HG02571 (cell line): Measurements from ENCODE around the gene SLC27A4.
A peak's percentile ranks its signal among the peaks of the same experiment; 100 is the strongest.
"Not testable (repeated sequence)": the region's sequence is repeated elsewhere in the genome, so short reads cannot be mapped to it uniquely, and the experiment has no call there.

Experiments
- ATAC-seq: cut with Tn5 transposase; IDR thresholded peaks from one replicate; pipeline ENCODE4 v1.9.1; 2021; ENCODE audit warnings: mild to moderate bottlenecking, moderate library complexity; ENCODE audit not compliant: unreplicated experiment

The SLC27A4 gene

GRCh38 chr9:128323791-128324190, 16.5 kb upstream of the SLC27A4 start:
- no peak for ATAC-seq

DNA sequence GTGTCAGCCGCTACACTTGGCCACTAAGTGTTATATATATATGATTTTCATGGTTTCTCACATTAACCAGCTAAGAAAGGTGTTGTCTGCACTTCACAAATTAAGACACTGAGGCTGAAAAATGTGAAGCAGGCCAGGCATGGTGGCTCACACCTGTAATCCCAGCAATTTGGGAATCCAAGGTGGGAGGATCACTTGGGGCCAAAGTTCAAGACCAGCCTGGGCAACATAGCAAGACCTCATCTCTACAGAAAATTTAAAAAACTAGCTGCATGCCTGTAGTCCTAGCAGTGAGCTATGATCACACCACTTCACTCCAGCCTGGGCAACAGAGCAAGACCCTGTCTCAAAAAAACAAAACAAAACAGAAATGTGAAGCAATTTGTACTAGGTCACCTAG, 15.9 kb upstream of the SLC27A4 start:
- ATAC-seq, result no peak

DNA sequence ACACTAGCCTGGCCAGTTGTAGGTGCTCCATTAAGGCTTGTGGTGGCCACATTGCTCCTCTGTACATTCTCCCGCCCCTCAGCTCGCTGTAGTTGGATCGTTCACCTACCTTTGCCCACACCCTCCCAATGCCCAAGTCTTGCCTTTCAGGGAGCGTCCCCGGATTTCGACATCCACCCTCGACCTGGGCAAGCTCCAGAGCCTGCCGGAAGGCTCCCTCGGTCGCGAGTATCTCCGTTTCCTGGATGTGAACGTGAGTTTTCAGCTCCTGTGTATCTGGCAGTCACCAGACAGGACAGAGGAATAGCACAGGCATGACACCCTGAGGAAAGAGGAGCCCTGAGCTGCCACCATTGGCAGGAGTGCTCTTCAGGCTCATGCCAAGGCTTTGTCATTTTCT, 14.7 kb upstream of the SLC27A4 start:
- no peak for ATAC-seq

DNA sequence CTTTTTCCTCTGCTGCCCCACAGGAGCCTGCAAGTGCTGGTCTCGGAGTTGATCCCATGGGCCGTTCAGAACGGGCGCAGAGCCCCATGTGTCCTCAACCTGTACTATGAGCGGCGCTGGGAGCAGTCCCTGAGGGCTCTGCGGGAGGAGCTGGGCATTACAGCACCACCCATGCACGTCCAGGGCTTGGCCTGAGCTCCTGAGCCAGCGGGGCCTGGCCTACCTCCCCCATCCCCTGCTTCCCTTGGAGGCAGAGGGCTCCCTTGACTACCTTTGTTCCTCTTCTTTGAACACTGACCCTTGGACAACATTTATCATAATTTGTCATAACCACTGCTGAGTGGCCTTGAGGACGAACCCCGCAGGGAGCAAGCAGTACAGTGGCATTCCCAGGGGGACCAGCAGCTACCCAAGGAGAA, 6.9 kb upstream of the SLC27A4 start:
- no peak for ATAC-seq

DNA sequence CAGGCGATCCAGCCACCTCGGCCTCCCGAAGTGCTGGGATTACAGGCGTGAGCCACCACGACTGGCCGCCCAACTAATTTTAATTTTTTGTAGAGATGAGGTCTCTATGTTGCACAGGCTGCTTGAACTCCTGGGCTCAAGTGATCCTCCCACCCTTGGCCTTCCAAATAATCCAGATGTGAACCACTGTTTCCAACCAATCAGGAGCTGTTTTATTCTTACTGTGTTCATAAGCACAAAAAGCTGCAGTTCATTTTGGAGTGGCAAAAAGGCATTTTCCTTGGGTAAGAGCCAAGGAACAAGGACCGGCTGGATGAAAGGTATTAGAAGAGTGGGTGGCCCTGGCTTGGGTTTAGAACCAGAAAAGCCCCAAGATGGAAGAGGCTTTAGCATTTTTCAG, 5.2 kb upstream of the SLC27A4 start:
- no peak for ATAC-seq

- no peak for ATAC-seq
Measured at GRCh38 chr9:128335914-128336313, 4.4 kb upstream of the SLC27A4 start.

DNA sequence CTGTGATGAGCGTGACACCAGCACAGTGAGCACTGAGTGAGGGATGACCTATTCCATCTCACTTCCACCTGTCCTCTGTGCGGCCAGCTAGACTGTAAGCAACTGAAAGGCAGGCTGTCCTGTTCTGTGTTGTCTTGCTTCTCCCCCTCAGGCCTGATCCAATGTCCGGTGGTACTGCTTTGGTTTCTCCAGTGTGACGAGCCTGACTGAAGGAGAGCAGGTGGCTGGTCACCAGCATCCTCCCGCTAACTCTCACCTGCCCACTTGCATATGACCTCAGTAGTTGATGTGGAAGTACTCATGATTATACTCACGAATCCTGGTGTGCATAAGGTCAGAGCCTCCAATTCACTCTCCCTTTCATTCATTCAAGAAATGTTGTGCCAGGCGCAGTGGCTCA, 2.4 kb upstream of the SLC27A4 start:
- ATAC-seq, result no peak

GRCh38 chr9:128338852-128339614, 1.3 kb upstream of the SLC27A4 start:
- not testable (repeated sequence) for ATAC-seq

DNA sequence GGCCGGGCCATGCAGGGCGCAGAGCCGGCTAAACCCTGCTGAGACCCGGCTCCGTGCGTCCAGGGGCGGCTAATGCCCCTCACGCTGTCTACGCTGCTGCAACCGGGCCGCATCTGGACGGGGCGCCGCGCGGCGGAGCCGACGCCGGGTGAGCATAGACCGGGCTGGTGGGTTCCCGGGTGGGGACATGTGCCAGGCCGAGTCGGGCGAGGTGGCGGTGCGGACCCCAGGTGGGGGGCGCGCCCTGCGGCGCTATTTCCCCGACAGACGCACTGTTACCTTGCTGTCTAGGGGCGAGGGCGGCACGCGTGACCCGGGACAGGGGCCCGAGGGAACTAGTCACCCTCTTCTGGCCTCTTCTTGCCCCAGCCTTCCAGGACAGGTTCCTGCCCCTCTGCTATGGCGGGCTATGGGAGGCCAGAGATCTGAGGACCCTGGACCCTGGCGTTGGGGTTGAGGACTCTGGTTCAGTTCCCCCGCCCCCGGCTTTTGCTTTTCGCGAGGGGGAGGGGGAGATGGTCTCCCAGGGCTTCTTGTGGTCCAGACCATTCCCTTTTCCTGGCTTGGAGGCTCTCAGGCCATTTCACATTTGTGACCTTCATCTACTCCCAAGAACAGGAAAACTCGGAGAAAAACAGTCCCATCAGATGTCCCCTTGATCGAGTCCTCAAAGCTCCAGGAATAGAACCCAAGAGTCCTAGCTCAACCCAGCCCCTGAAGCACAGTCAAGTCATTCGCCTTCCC, 536 bp downstream of the SLC27A4 start:
- peak; percentile 14 for ATAC-seq

DNA sequence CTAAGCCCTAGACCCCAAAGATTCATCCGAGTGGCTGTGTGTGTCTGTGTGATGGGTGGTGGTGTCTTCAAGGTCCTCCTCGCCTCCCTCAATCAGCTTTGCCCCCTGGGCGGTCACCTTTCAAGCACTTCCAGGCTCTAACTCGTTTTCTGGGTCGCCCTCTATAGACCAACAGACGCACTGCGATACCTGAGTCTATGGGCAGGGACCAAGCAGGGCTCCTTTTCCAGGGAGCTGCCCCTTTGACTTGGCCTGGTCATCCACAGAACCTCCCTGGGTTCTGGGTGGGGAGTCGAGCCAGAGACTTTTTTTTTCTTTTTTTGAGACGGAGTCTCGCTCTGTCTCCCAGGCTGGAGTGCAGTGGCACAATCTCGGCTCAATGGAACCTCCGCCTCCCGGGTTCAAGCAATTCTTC, 1.1 kb downstream of the SLC27A4 start:
- no peak for ATAC-seq

GRCh38 chr9:128342971-128343680, 2.8 kb downstream of the SLC27A4 start:
- ATAC-seq, result no peak

- ATAC-seq, result no peak
Measured at GRCh38 chr9:128343855-128344254, 3.5 kb downstream of the SLC27A4 start.

DNA sequence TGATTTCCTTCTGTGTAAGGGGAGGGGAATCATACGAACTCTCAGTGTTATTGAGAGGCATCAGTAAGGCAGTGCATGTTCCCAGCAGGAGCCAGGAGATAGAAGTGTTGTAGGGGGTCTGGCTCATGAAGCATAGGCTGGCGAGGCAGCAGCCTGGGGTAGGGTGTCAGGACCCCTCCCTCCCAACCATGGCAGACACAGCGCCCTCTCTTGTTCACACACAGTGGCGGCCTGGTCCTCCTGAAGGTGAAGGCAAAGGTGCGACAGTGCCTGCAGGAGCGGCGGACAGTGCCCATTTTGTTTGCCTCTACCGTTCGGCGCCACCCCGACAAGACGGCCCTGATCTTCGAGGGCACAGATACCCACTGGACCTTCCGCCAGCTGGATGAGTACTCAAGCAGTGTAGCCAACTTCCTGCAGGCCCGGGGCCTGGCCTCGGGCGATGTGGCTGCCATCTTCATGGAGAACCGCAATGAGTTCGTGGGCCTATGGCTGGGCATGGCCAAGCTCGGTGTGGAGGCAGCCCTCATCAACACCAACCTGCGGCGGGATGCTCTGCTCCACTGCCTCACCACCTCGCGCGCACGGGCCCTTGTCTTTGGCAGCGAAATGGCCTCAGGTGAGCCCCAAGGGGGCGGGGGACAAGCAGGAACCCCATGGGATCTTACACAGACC, 4.7 kb downstream of the SLC27A4 start:
- no peak for ATAC-seq

DNA sequence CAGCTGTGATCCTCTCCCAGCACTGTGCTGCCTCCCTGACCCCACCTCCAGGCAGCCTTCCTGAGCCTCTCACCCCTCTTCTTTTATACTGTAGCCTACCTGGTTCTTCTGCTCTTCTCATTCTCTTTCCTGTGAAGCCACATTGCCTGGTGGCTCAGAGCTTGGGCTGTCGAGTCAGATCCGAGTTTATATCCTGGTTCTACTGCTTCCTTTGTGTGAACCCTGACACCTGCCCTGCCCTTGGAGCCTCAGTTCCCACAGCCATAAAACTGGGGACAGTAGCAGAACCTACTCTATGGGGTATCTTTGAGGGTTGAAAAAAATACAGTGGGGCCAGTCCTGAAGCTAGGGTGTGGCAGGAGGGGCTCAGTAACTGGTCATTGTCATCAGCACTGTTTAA, 8.8 kb downstream of the SLC27A4 start:
- no peak for ATAC-seq

DNA sequence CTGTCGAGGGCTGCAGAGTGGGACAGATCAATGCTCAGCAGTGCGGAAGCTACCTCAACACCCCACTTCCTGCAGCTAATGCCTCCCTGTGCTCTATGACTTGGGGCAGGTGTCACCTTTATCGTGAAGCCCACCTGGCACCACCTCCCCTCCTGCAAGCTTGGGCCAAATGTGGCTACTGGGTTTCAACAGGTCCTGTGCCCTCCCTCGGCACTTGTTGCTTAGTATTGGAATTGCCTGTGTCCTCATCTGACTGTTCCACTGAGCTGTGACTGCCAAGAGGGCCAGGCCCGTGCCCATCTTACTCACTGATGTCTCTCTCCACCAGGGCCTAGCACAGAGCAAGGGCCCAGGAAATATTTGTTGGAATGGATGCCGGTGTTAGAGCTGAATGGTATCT, 9.4 kb downstream of the SLC27A4 start:
- no peak for ATAC-seq

DNA sequence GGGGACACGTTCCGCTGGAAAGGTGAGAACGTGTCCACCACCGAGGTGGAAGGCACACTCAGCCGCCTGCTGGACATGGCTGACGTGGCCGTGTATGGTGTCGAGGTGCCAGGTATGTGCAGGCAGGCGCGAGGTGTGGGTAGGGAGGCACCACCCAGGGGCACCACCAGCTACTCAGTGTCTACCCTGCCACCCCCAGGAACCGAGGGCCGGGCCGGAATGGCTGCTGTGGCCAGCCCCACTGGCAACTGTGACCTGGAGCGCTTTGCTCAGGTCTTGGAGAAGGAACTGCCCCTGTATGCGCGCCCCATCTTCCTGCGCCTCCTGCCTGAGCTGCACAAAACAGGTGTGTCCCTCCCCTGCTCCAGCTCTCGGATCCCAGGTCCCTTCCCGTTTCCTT, 15.1 kb downstream of the SLC27A4 start:
- no peak for ATAC-seq

DNA sequence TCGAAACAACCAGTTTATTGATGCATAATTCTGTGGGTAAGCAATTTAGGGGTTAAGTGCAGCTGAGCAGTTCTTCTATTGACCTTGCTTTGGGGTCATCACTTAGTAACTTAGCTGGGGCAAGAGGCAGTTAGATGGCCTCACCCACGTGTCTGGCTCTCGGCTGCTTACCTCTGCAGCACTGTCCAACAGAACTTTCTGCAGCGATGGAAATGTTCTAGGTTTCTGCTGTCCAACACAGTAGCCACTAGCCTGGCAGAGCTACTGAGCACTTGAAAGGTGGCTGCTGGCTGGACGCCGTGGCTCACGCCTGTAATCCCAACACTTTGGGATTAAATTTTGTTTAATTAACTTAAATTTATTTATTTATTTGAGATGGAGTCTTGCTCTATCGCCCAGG, 17.8 kb downstream of the SLC27A4 start:
- ATAC-seq, result no peak

DNA sequence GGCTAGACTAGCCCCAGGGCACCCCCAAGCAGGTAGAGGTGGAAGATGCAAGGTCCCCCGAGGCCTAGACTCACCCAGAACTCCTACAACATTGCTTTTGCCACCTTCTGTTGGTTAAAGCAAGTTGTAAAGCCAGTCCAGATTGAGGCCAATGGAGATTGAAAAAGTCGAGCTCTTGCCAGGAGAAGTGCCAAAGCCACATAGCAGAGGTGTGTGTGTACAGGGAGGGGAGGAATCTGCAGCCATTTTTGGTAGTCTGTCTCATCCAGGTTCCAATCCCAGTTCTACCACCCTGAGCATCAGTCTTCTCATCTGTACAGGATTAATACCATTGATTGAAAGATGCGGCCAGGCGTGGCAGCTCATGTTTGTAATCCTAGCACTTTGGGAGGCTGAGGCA, 18.5 kb downstream of the SLC27A4 start:
- no peak for ATAC-seq

GRCh38 chr9:128360826-128361225, 20.5 kb downstream of the SLC27A4 start:
- no peak for ATAC-seq

DNA sequence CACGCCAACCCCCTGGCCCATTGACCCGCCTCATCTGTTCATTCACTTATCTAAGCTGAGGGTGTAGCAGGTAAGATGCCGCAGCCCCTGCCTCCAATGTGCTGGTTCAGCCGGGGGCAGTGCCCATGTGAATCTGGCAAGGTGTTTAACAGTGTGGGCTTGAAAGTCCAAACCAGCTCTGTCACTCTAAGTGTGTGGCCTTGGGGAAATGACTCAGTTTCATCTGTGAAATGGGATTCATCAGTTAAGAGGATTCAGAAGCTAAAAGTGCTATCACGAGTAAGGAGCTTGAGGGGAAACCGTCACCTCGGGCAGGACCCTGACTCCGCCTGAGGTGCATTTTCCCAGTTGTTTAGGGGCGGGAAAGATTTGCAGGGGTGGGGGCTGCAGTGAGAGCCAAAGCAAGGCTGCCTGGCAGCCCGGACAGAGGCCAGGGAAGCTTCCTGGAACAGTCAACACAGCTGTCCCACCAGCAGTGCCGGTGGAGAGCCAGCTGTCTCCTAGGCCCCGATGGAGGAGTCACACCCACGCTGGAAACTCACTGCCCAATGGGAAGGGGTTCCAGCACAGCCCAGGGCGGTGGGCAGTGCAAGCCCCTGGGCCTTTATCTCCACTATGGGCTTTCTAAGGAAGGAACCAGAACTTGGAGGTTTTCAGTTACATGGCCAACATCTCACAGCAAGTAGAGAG, 21.1 kb downstream of the SLC27A4 start:
- no peak for ATAC-seq
